ENCODE results near the gene KRT12.

The KRT12 gene

DNA sequence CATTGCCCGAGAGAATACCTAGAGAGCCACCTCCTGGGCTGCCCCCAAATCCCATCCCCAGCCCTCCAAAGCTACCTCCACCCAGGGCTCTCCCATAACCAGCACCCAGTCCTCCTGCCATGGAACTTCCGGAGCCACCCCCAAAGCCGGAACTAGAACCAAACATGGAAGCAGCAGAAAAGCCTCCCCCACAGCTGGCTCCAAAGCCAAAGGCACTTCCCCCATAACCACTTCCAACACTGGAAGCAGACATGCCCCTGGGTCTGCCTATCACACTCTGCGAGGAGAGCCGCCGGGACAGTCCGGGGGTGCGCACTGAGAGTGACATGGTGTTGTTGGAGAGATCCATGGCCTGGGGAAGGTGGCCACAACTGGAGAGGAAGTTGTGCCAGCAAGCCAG is at the start of gene KRT12:
Gene KRT12 (minus strand): TSS at position 386 of the 400 bp plus-strand sequence. CDS start 37 bp downstream, at position 349.
- no peak for DNase-seq

DNA sequence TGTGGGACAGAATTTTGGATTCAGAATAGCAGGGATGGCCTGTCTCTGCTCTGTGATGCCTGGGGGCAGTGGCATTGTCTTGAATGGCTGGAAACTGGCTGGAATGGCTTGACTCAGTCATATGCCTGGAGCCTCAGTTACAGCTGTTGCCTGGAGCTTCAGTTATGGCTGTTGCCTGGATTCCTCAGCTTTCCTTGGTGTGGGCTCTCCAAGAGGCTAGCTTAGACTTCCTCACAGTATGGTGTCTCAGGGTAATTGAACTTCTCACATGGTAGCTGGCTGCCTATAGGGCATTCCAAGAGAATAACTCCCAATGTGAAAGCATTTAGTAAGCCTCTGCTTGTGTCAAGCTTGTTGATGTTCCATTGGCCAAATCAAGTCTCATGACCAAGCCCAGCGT is 49.3 kb upstream of the KRT12 start:
- no peak for DNase-seq

DNA sequence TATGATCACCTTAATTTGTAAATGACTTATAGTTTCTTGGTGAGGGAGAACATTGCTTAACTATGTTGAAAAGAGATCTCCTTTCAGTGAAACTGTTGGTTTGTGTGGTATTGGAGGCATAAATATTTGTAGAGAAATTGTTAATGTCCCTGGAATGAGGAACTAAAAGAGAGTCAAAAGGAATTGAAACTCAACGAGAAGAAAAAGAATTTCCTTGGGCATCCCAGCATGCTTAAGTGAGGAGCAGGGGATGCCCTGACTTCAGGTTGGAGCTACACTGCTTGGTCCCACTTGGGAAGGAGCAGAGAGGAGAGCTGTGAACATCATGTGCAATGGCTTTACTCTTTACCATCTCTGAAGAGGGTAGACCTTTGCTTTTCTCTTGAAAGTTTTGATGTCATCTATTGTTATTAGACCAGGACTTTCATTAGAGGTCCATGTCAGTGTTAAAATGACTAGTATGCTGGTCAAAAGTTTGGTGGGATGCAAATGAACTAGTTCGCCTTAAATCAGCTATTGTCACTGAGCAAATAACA is 48.8 kb upstream of the KRT12 start:
- peak; percentile 75 to 89 (median 86) for DNase-seq

DNA sequence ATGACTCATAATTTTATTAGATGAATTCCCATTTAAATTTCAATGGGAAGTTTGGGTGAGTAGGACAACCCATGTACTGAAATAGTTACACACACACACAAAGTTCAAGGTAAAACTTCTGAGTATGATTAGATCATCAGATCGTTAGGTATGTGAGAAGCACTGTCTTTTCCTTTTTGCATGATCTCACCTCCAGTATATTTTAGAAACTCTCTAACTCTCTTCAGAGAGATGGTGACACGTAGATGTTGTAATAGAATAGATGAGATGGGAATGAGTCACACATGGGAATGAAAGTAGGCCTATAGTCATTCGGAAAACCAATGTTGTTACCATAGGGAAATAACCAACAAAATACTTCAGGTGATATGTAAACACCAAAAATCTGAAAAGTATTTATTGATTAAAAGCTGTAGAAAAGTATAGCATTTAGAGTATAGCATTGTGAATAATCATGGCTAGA is 48.2 kb upstream of the KRT12 start:
- peak; percentile 69 to 95 (median 92) for DNase-seq

DNA sequence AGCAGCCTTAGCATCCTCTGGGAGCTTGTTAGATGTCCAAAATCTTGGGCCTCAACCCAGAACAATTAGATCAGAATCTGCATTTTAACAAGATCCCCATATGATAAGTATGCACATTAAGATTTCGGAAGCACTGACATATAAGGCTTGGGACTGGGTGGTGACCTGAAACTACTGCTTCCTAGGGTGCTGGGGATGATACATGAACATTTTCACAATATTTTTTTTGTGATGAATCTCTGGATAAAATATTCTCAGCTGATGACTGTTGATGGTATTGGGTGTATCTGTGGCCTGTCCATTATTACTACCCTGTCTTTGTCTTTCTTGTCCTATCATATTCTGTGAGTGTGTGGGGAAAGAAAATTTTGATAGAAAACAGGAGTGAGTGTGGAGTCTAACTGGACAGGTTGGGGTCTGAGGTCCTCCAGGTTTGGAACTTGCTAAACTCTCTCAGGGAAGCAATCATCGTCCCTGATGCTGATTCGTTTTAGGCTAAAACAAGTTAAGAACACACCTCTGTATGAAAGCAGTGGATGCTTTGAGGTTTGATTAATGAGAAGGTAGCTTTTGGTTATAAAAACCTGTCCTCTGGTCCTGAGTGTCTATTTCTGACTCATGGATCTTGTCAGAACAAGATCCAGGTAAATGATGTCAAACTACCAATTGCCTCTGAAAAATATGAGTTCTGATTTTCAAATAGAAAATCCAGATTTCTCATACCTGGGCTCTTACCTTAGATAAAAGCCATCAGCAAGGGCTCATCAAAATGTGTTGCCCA is 47.2 kb upstream of the KRT12 start:
- no peak for DNase-seq

DNA sequence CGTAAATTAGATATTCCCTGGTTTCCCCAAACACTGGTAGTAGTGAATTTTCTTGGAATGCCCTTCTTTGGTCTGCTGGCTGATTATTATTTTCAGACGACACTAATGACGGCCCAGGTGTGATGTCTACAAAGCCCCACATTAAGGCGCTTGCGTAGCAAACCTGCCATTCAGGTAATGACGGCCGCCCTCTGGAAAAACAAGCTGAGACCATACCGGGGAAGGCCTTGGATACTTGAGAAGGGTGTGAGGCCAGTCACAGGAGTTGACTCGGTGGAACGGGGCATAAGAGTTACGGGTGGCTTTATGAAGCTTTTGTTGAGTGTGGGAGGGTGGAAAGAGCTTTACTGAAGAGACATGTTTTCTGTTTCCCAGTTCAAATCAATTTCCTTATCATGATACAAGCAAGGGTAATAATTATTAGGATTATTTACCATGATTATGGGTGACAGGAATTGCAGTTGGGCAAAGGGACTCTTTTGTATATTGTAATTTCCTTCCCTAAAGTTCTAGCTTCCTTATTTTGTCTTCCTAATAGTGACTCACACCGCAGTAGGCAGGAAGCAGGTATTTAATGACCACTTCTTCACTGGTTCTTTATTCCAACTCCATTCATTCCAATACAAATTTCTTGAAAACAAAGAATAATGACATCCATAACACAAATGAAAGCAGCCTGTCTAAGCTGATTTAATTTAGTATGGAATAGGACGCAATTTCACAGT is 45.6 kb upstream of the KRT12 start:
- peak; percentile 48 to 73 (median 72) for DNase-seq

DNA sequence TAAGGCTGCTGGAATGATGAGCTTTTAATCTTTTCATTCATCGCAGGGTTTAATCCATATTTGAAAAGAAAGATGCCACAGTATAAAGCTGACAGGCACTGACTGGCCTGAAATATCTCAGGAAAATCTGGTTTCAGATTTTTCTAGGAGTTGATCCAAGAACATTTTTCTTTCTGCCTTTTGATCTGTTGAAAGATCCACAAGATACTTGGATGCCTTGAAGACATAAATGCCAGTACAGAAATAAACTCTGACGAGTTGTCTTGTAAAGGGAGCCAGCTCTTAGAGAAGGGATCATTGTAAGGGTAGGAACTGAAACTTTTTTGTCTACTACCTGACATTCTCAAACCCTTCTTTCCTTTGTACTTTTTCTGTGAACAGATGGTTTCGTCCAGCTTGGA is 43.4 kb upstream of the KRT12 start:
- no peak for DNase-seq

DNA sequence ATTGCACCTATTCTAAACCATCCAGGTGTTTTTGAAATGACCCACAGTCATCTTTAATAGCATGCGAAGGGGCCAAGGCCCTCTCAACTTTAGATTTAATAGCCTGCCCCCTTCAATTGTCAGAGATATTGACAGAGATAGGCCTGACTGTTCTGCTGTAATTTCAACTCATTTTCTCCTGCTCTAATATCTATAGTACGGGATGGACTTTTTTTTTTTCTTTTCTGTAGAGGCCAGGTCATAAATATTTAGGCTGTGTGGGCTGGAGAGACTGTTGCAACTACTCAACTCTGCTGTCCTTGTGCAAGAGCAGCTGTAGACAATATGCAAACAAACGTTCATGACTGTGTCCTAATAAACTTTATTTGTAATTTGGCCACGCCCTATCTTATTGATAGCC is 42.7 kb upstream of the KRT12 start:
- DNase-seq: peak; percentile 43 to 59 (median 49)

DNA sequence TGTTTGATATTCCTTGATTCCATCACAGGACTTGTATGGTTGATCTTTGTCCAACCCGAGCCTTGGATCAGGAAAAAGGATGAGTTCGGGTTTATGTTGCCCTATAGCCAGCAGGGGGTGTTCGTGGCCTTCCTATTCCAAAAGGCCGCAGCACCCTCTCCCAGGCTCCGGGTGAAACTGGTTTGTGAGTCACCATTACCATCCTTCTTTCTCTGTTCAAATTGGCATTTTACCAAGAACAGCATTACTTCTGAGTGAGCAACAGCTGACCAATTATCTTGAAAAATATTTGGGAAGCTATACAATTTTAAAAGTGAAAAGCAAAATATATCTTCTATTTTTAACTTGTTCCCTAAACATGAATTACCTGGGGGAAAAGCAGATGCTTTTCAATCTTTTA is 42.3 kb upstream of the KRT12 start:
- peak; percentile 93 to 96 (median 93) for DNase-seq

DNA sequence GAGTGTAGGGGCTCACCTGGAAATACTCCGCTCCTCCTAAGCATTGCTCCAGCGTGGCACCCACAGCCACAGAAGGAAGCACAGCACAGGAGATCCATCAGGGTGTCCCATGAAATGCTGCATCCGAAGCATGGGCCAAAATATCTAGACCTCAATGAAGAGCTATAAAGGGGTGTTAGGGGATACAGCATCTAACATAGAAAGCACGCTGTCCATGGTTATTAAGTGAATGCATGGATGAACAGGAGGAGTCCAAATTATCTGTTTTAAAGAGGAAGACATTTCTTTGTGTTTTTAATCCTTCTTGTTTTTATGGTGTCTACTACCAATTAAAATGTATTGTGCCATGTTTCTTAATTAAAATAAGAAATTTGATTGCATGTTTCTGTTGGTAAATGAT is 39.6 kb upstream of the KRT12 start:
- DNase-seq: no peak

DNA sequence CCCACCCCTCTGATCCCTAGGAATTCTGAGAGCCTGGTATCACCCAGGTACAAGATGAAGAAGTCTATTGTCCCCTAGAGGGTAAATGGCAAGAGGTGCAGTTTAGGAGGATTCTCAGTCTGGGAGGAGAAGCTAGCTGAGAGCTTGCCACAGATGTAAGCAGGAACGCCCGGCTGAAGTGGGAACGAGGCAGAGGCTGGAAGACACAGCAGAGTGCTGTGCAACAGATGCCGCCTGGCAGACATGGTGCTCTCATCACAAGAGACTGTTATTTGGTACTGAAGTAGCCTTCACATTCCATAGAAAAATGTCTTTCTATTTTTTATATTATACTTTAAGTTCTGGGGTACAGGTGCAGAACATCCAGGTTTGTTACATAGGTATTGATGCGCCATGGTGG is 38.3 kb upstream of the KRT12 start:
- DNase-seq: no peak

DNA sequence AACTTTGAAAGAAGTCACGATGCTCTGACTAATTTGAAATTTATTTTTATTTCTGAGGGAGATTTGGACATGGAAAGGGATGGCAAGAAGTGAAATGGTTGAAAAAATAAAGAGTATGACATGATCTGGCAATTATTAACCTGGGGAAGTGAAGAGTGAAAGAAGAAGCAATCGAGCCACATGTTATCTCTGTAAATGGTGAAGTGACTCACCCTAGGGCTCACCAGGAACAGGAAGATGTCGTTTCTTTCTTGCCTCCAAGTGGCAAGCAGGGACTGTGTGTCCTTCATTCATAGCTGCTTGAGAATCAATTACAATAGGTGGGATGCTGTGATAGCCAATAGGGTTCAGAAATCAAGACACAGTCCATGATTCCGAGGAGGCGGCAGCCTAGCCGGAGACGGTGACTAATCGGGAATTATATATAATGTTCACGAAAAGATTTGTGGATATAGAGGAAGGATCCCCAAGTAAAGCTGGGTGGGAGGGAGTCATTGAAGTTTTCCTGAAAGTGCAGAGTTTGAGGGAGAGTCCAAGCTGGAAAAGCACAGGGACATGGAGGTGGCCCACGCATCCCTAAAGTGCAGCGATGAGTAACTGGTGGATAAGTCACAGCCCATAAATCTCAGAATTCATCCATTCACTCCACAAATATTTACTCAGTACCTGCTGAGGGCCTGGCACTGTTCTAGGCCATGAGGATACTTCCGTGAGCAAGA is 36.3 kb upstream of the KRT12 start:
- DNase-seq: peak; percentile 65 to 72 (median 69)

DNA sequence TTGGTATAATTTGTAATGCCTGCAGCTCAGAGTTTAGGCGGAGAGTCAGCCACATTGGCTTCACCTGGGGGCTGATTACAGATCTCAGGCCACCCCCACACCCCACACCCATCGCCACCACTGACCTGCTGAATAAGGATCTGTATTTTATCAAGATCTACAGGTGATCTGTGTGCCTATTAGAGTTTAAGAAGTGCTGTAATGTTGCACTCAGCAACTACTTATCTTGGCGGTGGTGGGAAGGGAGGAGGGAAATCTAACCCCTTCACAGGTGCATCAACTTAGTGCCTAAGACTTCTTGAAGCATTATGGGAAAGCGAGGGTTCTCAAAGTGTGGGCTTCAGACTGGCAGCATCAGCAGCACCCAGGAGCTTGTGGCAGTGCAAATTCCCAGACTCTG is 35.5 kb upstream of the KRT12 start:
- DNase-seq: no peak

DNA sequence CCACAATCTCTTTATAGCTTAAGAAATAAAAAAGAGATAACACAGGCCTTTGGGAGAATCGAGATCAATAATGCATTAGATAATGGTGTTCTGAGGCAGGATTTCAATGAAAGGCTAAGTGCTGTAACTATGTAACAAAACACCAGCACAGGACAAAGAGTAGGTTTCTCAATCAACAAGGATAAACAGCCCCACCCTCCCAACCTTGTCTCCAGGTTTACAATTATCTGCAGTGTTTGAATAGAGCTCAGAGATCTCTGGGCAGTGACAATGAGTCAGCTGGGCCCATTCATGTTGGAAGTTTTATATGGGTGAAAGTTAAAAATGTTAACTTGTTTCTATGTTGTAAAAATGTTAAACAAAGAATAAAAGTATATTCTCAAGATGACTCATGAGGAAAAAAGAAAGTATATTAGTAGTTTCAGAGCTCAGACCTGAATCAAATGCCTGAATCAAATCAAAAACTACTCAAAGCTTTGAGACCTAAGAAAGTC is 35.0 kb upstream of the KRT12 start:
- DNase-seq: peak; percentile 11 to 30 (median 20)

DNA sequence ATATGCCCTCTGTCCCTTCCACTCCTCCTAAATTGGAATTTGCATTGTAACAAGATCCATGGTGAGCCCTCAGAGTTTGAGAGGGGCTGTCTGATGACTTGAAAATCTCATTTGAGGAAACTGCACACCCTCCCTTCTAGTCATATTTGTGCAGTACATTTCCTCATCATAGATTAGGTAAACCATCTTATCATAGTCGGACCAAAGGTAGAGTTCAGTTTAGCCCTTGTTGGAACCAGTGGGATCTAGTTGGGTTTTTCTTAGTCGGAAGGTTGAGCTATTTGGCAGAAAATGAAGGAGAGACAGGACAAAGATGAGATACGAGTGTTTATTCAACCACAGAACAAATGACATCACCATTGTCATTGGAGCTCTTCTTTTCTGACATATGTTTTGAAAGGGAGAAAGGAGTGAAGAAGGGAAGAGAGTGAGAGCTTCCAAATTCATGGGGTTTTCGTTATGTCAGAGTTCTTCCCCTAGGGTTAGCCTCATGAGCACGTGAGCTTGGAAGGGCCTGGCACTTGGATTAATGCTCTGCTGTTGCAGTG is 33.9 kb upstream of the KRT12 start:
- DNase-seq: no peak

DNA sequence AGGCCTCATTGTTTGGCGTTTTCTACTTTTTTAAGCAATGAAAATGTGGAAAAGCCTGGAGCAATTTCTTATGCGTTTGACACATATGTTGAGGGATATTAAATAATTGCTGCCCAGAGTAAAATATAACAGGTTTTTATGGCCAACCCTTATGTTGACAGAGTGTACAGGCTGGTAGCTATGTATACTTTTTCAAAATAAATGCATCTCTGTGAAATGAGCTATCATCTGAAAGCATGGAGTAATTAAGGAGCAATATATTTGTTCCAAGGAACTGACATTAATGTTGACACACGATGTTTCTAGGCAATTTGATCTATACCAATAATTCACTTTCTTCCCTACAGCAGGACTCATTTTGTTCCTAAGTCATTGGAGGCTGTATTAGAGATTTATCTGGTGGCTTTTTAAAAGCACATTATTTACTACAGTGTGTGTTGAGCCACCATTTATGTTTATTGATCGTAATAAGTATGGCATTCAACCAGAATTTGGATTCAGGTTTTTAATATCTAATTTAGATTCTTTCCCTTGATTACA is 30.0 kb upstream of the KRT12 start:
- DNase-seq: no peak

DNA sequence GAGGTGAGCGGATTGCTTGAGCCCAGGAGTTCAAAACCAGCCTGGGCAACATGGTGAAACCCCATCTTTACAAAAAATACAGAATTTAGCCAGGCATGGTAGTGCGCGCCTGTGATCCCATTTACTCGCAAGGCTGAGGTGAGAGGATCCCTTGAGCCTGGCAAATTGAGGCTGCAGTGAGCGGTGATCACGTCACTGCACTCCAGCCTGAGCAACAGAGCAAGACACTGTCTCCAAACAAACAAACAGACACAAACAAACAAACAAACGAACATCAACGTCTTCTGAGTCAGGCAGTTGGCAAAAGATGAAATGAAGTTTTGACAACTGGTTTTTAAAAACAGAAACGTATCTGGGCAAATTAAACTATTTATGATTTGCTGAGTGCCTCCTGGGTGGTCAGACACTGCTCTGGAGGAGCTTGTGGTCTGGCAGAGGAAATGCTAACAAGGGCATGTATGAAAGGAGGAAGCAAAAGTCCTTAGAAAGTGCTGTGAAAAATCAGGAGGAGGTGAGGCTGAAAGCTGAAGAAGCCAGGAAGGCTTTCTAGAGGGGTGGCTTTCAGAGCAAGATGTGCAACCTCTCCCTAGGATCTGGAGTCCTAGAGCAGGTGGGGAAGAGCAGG is 28.2 kb upstream of the KRT12 start:
- DNase-seq: peak in 1 of 3 donors; percentile 3

DNA sequence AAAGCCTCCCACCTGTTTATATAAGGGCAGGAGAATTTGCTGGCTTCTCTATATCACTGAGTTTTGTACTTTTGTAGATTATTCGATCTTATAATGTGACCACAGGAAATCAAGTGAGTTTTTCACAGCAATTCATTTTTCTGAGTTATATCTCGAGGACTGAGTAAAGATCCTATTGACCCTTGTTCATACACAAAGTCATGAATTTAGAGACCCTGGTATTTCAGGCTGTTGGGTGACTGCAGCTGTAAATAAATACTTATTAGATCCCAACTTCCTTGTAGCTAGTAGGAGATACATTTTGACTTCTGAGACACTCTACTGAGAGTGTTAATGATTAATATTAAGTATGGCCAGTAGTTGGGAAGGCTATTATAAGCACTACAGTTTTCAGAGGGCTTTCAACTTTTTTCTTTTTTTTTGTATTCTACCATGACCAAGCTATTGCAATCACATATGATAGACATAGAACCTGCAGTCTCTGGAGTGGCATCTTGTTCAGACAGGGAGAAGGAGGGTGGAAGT is 21.2 kb upstream of the KRT12 start:
- no peak for DNase-seq

DNA sequence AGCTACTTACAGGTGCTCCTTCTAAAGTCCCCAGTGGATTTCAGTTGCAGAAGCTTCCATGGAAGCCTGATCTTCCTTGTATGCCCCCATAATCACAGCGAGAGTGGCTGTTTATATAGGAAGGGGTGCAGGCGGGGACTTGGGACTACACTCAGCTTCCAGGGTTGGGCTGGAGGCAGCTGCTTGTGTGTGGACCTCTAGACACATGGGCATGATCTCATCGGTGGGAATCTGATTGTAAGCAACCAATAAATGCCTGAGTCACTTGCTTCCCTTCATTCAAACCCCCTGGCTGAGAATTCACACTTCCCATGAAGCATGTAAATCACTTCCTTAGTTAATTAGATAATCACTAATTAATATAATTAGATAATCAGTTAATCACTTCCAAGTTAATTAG is 19.1 kb upstream of the KRT12 start:
- DNase-seq: peak in 1 of 3 donors; percentile 6

DNA sequence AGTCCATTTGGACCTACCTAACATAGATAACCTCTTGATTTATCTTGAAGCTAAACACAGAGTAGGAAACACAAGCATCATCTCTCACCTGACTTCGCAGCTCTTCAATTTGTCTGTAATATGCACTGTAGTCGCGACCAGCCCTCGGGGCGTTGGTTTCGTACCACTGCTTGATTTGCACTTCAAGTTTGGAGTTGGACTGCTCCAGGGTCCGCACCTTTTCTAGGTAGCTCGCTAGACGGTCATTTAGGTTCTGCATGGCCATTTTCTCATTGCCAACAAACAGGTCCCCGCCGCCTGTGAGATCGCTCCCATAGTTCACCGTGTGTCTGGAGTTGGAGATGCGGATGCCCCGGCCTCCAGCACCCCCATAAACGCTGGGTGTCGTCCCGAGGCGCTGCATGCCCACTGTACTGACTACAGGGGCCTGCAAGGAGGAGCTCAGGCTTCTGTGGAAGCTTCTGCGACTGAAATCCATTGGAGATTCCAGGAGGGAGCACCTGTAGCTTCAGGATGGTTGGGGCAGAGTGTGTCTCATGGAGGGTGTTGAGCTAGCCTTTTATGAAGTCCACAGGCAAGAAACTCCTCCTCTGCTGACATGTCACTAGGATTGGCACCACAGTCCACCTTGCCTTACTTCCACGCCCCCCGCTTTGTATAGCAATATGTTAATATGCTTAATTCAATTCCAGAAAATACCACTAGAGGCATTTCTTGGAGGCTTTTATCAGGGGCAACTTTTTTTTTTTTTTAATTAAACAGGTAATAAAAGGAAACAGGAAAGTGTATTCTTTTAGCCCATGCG is 17.9 kb upstream of the KRT12 start, which contains the start of gene KRT20:
Gene KRT20 (minus strand): TSS at position 535 of the 805 bp plus-strand sequence. CDS start 57 bp downstream, at position 478.
- DNase-seq: no peak
